ENCODE data around the gene UBE2M.
"Not testable (repeated sequence)": the region's sequence is repeated elsewhere in the genome, so short reads cannot be mapped to it uniquely, and the experiment has no call there.

UBE2M gene

DNA sequence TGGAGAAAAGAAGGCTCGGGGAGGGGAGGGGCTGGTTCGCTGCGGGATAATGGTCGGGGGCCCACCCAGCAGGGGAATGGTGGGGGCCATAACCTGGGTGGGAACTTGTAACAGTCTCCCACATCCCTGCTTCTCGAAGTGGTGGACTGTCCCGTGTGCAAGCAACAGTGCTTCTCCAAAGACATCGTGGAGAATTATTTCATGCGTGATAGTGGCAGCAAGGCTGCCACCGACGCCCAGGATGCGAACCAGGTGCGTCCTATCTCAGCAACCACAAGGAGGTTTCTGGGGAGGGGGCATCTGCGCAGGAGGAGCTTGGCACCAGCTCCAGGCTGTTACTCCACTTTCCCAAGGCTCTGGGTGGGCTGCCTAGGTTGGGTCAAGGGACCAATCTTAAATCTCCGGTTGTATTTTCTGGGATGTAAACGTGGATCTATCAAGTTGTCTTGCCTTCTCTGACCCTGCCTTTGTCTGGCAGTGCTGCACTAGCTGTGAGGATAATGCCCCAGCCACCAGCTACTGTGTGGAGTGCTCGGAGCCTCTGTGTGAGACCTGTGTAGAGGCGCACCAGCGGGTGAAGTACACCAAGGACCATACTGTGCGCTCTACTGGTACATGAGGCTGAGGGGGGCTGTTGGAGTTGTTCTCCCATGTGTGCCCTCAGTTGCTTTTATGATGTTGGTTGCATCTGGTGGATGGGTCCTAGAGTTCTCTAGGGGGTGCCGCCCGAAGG is 13.0 kb downstream of the UBE2M start:
- DNase-seq (ENCODE audit: low read depth), result no peak
- peak overlapping the region; percentile 84 for H3K4me3 ChIP-seq (ENCODE audit: control insufficient read depth, low read depth, low read length)
- TF ChIP-seq, protein P1, sequence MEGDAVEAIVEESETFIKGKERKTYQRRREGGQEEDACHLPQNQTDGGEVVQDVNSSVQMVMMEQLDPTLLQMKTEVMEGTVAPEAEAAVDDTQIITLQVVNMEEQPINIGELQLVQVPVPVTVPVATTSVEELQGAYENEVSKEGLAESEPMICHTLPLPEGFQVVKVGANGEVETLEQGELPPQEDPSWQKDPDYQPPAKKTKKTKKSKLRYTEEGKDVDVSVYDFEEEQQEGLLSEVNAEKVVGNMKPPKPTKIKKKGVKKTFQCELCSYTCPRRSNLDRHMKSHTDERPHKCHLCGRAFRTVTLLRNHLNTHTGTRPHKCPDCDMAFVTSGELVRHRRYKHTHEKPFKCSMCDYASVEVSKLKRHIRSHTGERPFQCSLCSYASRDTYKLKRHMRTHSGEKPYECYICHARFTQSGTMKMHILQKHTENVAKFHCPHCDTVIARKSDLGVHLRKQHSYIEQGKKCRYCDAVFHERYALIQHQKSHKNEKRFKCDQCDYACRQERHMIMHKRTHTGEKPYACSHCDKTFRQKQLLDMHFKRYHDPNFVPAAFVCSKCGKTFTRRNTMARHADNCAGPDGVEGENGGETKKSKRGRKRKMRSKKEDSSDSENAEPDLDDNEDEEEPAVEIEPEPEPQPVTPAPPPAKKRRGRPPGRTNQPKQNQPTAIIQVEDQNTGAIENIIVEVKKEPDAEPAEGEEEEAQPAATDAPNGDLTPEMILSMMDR (IDR thresholded peaks at IDR 0.05; ENCODE audit: control insufficient read depth, insufficient read depth, low read depth, low read length, missing control alignments), result no peak

- no peak for DNase-seq (ENCODE audit: low read depth)
- H3K4me3 ChIP-seq (ENCODE audit: control insufficient read depth, low read depth, low read length), result peak overlapping the region; percentile 84
- TF ChIP-seq, protein P1 (IDR thresholded peaks at IDR 0.05; ENCODE audit: control insufficient read depth, insufficient read depth, low read depth, low read length, missing control alignments), result no peak
Measured at GRCh38 chr19:58544591-58545285, 13.7 kb downstream of the UBE2M start.

GRCh38 chr19:58543826-58544590 is 14.4 kb downstream of the UBE2M start, which contains the start of gene TRIM28:
Gene TRIM28 (plus strand): TSS chr19:58544064. CDS start chr19:58544758, 694 bp downstream.
- TF ChIP-seq, protein P1 (IDR thresholded peaks at IDR 0.05; ENCODE audit: control insufficient read depth, insufficient read depth, low read depth, low read length, missing control alignments), result no peak
- DNase-seq (ENCODE audit: low read depth), result peak; percentile 97
- peak within 1 kb of the TSS; percentile 84 for H3K4me3 ChIP-seq (ENCODE audit: control insufficient read depth, low read depth, low read length)

DNA sequence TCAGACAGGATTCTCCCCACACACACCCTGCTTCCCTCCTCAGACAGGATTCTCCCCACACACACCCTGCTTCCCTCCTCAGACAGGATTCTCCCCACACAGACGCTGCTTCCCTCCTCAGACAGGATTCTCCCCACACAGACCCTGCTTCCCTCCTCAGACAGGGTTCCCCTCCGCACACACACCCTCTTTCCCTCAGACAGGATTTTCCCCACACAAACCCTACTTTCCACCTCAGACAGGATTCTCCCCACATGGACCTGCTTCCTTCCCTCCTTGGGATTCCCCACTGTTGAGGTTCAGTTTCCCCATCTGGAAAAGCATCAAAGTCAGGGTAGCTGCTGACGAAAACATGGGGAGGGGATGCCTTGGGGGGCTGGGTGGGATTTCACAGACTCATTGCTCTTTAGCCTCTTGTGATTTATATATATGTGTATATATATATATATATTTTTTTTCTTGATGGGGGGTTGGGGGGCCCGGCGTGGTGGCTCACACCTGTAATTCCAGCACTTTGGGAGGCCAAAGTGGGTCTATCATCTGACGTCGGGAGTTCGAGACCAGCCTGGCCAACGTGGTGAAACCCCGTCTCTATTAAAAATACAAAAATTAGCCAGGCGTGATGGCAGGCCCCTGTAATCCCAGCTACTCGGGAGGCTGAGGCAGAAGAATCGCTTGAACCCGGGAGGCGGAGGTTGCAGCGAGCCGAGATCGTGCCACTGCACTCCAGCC is 15.6 kb downstream of the UBE2M start:
- DNase-seq (ENCODE audit: low read depth); H3K4me3 ChIP-seq (ENCODE audit: control insufficient read depth, low read depth, low read length): not testable (repeated sequence)

DNA sequence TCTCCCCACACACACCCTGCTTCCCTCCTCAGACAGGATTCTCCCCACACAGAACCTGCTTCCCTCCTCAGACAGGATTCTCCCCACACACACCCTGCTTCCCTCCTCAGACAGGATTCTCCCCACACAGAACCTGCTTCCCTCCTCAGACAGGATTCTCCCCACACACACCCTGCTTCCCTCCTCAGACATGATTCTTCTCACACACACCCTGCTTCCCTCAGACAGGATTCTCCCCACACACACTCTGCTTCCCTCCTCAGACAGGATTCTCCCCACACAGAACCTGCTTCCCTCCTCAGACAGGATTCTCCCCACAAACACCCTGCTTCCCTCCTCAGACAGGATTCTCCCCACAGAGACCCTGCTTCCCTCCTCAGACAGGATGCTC is 19.2 kb downstream of the UBE2M start:
- H3K4me3 ChIP-seq (ENCODE audit: control insufficient read depth, low read depth, low read length); DNase-seq (ENCODE audit: low read depth): not testable (repeated sequence)

DNA sequence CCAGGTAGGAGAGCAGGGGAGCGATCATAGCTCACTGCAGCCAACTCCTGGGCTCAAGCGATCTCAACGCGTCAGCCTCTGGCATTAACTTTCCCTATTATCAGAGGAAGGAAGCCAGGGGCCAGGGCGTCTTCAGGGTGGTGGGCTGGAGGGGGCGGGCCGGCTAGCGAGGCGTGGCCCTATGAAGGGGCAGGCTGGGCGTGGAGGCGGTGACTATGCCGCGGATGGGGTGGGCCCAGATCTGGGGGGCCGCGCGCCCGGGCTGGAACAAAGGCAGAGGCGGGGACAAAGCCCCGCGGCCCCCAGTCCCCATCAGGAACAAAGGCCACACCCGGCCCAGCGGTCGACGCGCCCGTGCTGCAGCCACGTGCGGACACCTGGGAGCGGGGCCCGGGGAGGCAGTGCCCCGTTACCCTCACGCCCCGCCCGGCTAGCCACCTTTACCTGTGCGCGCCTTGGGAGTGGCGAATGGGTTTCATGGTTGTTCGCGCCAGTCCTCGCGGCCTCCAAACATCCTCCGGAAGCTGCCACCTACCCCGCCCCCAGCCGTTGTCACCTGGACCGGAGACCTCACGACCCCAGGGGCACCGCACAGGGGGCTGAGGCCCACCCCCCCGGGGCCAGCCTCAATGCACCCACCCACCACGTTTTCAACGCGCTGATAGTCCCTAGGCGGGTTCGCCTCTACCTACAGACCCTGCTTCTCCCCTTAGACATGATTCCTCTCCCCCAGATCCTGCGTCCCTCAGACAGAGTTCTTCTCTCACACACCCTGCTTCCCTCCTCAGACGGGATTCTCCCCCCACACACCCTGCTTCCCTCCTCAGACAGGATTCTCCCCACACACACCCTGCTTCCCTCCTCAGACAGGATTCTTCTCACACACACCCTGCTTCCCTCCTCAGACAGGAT is 19.9 kb downstream of the UBE2M start:
- no peak overlapping the region for H3K4me3 ChIP-seq (ENCODE audit: control insufficient read depth, low read depth, low read length)
- TF ChIP-seq, protein P1 (IDR thresholded peaks at IDR 0.05; ENCODE audit: control insufficient read depth, insufficient read depth, low read depth, low read length, missing control alignments), result no peak
- DNase-seq (ENCODE audit: low read depth), result no peak

Data from AG09309 (cell line).